G401 (cell line): ENCODE data around the gene TMEFF1. TPM values are rescaled to one million over a fixed set of nuclear protein-coding genes. Genes with fewer than 3 reads are reported as not detected.
"Not testable (repeated sequence)": the region's sequence is repeated elsewhere in the genome, so short reads cannot be mapped to it uniquely, and the experiment has no call there.

Source experiments
- DNase-seq: peaks from one replicate; pipeline ENCODE4 v3.0.0-alpha.2; 2015; ENCODE audit warnings: low spot score
- in situ Hi-C: cut with HindIII; loops from 2 replicates; pipeline ENCODE4 v1.10.0; 2016; ENCODE audit warnings: low sequenced_read_pairs, mixed read lengths
- total RNA-seq: library from RNA; depleted of rRNA; stranded (reverse); fragments of >200 nt; shearing (Covaris generic); gene quantifications from 2 replicates; pipeline ENCODE4 v1.2.3, GENCODE V29; 2014

Gene TMEFF1
- total RNA-seq, 1 experiment from 2014 or later = 24.6 TPM

- in situ Hi-C loops = no loop called here
These were observed 12.2 kb downstream of the TMEFF1 start for GRCh38 chr9:100485196-100485595.

DNA sequence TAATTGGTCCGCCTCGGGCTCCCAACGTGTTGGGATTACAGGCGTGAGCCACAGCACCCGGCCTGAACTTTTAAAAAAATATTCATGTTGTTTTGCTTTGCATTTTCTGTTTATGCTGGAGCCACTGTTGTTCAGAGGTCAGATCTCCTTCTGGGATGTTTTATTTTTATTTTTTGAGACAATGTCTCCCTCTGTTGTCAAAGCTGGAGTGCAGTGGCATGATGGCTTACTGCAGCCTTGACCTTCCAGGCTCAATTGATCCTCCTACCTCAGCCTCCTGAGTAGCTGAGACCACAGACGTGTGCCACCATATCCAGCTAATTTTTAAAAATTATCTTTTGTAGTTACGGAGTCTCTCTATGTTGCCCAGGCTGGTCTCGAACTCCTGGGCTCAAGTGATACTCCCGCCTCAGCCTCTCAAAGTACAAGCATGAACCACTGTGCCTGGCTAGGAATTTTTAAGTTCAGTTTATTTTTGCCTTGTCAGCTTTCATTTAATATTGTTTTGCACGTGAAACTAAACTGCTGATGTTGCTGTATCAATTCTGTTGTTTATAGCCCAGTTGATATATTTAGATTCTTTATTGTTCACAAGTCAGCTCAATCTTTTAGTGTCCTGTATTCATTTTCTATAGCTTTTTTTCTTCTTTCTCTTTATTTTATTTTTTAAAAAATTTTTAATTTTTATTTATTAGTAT is 13.7 kb downstream of the TMEFF1 start:
- DNase-seq = no peak
- in situ Hi-C loops = no loop called here

More at GRCh38 chr9:100485196-100485595, 12.2 kb downstream of the TMEFF1 start:
- DNase-seq = no peak

DNA sequence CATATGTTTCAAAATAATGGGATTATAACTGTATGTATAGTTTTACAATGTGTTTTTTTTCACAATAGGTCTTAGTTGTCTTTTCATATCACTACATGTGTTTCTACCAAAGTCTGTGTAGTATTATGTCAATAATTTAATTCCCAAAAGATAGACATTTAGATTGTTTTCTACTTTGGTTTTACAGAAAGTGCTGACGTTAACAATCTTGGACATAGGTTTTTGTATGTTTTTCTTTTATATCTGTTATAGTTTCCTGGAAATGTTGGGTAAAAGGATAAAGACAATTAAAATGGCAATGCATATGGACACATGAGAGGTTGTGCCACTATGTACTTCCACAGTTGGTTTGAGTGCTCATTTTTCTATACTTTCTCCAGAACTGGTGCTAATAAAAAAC is 15.2 kb downstream of the TMEFF1 start:
- in situ Hi-C loops = no loop called here
- no peak for DNase-seq

DNA sequence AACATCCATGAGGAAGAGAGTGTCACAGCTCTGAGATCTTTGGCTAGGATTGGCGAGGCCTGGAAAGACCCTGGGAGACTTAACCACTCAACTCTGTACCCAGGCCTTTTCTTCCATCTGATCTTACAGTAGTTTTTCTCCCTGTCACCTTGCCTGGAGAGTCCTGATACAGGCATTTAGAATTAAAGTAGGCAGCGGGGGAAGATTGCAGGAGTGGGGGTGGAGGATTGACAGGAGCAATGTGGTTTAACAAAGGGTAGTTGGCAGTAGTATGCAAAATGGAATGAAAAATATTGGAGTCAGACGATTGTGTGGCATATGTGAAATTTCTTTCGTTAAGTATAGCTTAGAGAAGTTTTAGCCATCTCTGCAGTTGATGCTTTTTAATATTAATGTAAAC is 16.9 kb downstream of the TMEFF1 start:
- in situ Hi-C loops = no loop called here
- DNase-seq = no peak

DNA sequence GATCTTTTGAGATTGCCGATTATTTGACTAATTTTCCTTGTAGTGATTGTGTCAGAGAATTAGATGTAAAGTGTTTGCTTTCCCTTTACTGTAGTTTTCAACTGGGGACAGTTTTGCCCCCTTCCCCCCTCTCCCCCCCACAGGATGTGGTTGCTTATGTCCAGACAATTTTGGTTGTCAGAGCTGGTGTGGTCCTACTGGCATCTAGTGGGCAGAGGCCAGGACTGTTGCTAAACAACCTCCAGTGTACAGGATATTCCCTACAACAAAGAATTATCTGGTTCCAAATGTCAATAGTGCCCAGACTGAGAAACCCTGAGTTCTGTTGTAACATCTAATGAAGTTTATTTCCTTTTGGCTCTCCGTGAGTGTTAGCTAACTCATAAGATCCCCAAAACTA is 20.0 kb downstream of the TMEFF1 start:
- no peak for DNase-seq
- in situ Hi-C loops = no loop called here

GRCh38 chr9:100498592-100498991 is 25.6 kb downstream of the TMEFF1 start:
- in situ Hi-C loops = no loop called here
- no peak for DNase-seq

- in situ Hi-C loops = no loop called here
- no peak for DNase-seq
These were observed 26.5 kb downstream of the TMEFF1 start for GRCh38 chr9:100499460-100499859.

- in situ Hi-C loops = no loop called here
- peak; percentile 82 for DNase-seq
These were observed 26.9 kb downstream of the TMEFF1 start for GRCh38 chr9:100499866-100500265.

GRCh38 chr9:100505564-100506159 is 32.7 kb downstream of the TMEFF1 start:
- in situ Hi-C loops = no loop called here
- peak; percentile 24 for DNase-seq

GRCh38 chr9:100507350-100507749 is 34.4 kb downstream of the TMEFF1 start:
- DNase-seq, in situ Hi-C loops: not testable (repeated sequence)

GRCh38 chr9:100511205-100511604 is 38.3 kb downstream of the TMEFF1 start:
- in situ Hi-C loops = no loop called here
- DNase-seq = no peak

DNA sequence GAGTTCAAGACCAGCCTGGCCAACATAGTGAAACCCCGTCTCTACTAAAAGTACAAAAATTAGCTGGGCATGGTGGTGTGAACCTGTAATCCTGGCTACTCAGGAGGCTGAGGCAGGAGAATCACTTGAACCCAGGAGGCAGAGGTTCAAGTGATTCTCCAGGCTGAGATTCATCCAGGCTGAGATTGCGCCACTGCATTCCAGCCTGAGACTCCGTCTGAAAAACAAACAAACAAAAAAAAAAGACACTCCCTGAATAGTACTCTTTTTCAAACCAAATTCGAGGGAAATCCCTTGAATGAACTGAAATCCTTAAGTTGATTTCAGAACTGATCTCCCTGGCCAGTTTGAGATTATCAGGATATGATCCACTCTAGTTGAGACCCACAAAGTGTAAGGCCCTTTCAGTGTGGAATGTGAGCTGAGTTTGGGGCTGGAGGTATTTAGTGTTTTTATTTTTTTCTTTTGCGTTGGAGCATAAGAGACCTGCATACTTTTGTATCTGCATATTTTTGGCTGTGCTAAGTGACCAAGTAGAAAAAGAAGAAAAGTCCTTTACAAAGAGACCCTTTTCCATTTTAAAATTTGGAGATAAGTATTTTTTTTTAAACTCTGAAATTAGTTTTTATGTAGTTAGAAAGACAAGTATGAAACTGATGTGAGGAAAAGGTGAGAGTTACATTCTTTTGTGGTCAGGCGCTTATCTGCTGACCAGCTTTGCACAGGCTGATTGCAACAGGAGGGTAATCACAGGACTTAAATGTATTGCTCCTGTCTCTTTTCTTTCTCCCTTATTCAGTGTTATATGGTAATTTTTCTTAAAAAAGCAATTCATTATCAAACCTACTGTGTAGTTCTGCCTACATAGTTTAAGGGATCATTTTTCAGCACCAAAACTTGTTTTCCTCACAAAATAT is 42.9 kb downstream of the TMEFF1 start:
- DNase-seq = no peak
- in situ Hi-C loops = no loop called here

DNA sequence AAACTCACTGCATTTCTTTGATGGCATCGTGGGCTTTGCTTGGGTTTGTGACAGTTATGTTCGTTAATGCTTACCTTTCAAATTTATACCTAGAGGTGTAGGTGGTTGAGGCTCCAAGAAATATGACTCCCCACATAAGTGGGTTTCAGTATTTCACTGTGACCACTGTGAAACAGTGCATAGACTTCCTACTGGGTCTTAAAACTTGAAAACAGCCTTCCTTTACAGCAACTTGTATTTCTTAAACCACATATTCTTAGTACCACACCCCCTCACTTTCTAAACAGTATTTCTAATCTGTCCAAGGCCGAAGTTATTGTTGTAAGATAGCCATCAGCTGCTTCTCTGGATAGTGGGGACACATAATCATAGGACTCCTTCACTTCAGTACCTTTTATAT is 48.3 kb downstream of the TMEFF1 start:
- in situ Hi-C loops = no loop called here
- no peak for DNase-seq

- DNase-seq = no peak
- in situ Hi-C loops = no loop called here
These were observed 52.6 kb downstream of the TMEFF1 start for GRCh38 chr9:100525563-100525962.

DNA sequence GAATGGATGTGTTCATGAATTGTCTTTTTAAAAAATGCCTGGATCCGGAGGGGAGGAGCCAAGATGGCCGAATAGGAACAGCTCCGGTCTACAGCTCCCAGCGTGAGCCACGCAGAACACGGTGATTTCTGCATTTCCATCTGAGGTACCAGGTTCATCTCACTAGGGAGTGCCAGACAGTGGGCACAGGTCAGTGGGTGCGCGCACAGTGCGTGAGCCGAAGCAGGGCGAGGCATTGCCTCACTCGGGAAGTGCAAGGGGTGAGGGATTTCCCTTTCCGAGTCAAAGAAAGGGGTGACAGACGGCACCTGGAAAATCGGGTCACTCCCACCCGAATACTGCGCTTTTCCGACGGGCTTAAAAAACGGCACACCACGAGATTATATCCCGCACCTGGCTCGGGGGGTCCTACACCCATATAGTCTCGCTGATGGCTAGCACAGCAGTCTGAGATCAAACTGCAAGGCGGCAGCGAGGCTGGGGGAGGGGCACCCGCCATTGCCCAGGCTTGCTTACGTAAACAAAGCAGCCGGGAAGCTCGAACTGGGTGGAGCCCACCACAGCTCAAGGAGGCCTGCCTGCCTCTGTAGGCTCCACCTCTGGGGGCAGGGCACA is 54.3 kb downstream of the TMEFF1 start:
- DNase-seq, in situ Hi-C loops: not testable (repeated sequence)

GRCh38 chr9:100534401-100534800 is 61.5 kb downstream of the TMEFF1 start:
- DNase-seq = no peak
- in situ Hi-C loops = no loop called here

DNA sequence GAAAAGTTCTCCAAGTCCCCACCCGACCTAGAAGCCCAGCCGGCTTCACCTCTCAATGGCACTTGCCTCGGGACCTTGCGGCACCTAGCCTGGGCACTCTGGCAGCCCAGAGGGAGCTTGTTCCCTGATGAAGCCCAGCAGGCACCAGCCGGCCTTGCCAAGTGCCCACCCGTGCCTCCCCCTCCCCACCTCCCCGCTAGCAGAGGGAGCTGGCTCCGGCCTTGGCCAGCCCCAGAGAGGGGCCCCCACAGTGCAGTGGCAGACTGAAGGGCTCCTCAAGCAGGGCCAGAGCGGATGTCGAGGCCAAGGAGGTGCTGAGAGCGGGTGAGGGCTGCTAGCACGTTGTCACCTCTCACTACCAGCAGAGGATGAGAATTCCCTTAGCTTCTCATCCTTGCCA is 67.4 kb downstream of the TMEFF1 start:
- in situ Hi-C loops = no loop called here
- no peak for DNase-seq

GRCh38 chr9:100549048-100549447 is 76.1 kb downstream of the TMEFF1 start:
- no peak for DNase-seq
- in situ Hi-C loops = no loop called here

DNA sequence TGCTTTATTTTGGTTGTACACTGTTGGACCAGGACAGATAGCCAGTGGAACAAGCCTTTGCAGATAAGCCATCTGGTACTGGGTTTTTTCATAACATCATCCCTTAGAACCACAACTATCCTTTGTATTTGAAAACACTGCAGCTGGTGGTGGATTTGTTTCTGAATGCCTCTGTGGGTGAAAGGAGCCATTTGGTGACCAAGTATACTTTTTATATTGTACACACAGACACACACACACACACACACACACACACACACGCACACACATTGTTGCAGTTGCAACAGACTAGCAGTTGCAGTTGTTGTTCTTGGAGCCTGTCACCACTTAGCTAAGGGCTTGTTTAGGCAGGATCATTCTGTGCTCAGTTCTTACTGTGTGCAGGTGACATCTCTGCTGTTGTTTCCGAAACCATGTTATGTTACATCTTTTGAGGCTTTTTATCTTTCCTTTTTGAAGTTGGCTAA is 82.0 kb downstream of the TMEFF1 start:
- peak; percentile 5 for DNase-seq
- in situ Hi-C loops = no loop called here

GRCh38 chr9:100555471-100555870 is 82.5 kb downstream of the TMEFF1 start:
- DNase-seq = no peak
- in situ Hi-C loops = no loop called here
